PC-3 (cell line): Measurements from ENCODE around the gene ZIC2.

Experiments used
- CTCF ChIP-seq: fragments of 300-600 bp; sonication (generic); conservative IDR thresholded peaks from 2 replicates; pipeline ENCODE4 v1.5.1; 2017; ENCODE audit warnings: antibody characterized with exemption, low read depth, mild to moderate bottlenecking, low read length
- EZH2 ChIP-seq: fragments of 300-600 bp; sonication (generic); IDR thresholded peaks from one replicate; pipeline ENCODE4 v1.6.1; 2017; ENCODE audit warnings: antibody characterized with exemption, mild to moderate bottlenecking, low read length; ENCODE audit not compliant: unreplicated experiment
- EZH2phosphoT487 ChIP-seq: fragments of 300-600 bp; sonication (generic); IDR thresholded peaks from 2 replicates; pipeline ENCODE4 v1.6.1; 2018; ENCODE audit warnings: mild to moderate bottlenecking, antibody characterized with exemption, low read length, borderline replicate concordance

GRCh38 chr13:99976575-99976974, 5.0 kb upstream of the ZIC2 start:
- TF ChIP-seq CTCF (no peak), EZH2phosphoT487 (no peak), EZH2 (no peak)
